ENCODE data around the gene NSUN4. TPM values are rescaled to one million over a fixed set of nuclear protein-coding genes. Genes with fewer than 3 reads are reported as not detected.

Gene NSUN4
- total RNA-seq, 1 experiment from 2014 or later = 23.6 TPM

DNA sequence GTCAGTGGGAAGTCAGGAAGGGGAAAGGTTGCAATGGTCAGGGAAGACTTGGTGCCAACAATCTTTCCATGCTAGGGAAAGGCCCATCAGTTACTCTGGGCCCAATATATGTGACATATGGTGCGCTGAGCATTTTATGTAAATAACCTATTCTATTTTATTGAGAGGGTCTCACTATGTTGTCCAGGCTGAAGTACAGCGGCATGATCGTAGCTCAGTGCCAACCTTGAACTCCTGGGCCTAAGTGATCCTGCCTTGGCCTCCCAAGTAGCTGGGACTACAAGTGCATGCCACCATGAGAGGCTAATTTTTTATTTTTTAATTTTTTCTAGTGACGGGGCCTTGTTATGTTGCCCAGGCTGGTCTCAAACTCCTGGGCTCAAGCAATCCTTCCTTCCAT lies 30.3 kb upstream of the NSUN4 start:
- no peaks in the 10 kb centered on the region for H3K27me3 ChIP-seq (ENCODE audit: control insufficient read depth, insufficient read depth, low read length)
- no peak for DNase-seq (ENCODE audit: low read depth, low spot score)
- in situ Hi-C loops (cut with HindIII; ENCODE audit: low pct_unique_long_range_greater_than_20kb, low sequenced_read_pairs) = no loop called here
- CTCF ChIA-PET = no interaction called here
- TF ChIP-seq CTCF (IDR thresholded peaks at IDR 0.05) = no peak
- TF ChIP-seq SIN3A (IDR thresholded peaks at IDR 0.05; ENCODE audit: borderline replicate concordance, insufficient read depth, low read depth, low read length) = no peak
- H3K27ac ChIP-seq (ENCODE audit: low read length) = no peak overlapping the region
- no peak for ATAC-seq
- no TSS peak for BruUV-seq (replicated peaks)
- peaks cover 6% of the 10 kb centered on the region; the same call in 1 of the 2 replicates for H3K36me3 ChIP-seq (ENCODE audit: control insufficient read depth, insufficient read depth, low read length)
- POLR2A ChIA-PET = no interaction called here
- peaks cover 14% of the 10 kb centered on the region; the same call in 1 of the 2 replicates for H3K4me1 ChIP-seq (ENCODE audit: control insufficient read depth, insufficient read depth, low read length)
- no peak overlapping the region for H3K4me3 ChIP-seq (ENCODE audit: low read depth in 2 of 2, low read length in 2 of 2)
- no peaks in the 10 kb centered on the region for H3K9me3 ChIP-seq (ENCODE audit: control insufficient read depth, insufficient read depth, low read depth, low read length)
- intact Hi-C loops (cut with micrococcal nuclease; ENCODE audit: unreplicated experiment) = no loop called here

- H3K27me3 ChIP-seq (ENCODE audit: control insufficient read depth, insufficient read depth, low read length) = no peaks in the 10 kb centered on the region
- no peak for DNase-seq (ENCODE audit: low read depth, low spot score)
- TF ChIP-seq POLR2AphosphoS5 (IDR thresholded peaks at IDR 0.05; ENCODE audit: low read depth, low read length) (no peak), REST (IDR thresholded peaks at IDR 0.05; ENCODE audit: insufficient read depth in 1 of 2, low read depth in 2 of 2, low read length in 1 of 2) (no peak), SIN3A (IDR thresholded peaks at IDR 0.05; ENCODE audit: borderline replicate concordance, insufficient read depth, low read depth, low read length) (no peak), CTCF (IDR thresholded peaks at IDR 0.05) (no peak), TCF7L2 (IDR thresholded peaks at IDR 0.05; ENCODE audit: low read depth, low read length) (no peak)
- POLR2A ChIA-PET = interaction anchor here (0.6 to 0.7 kb wide), 2 partner anchors 32 to 46 kb away, joined by 3 to 10 read pairs; no protein-coding TSS in a partner anchor
- H3K27ac ChIP-seq (ENCODE audit: low read length) = no peak overlapping the region
- BruUV-seq (replicated peaks) = no TSS peak
- no peaks in the 10 kb centered on the region for H3K4me1 ChIP-seq (ENCODE audit: control insufficient read depth, insufficient read depth, low read length)
- intact Hi-C loops (cut with micrococcal nuclease; ENCODE audit: unreplicated experiment) = no loop called here
- CTCF ChIA-PET = no interaction called here
- no peaks in the 10 kb centered on the region for H3K9me3 ChIP-seq (ENCODE audit: control insufficient read depth, insufficient read depth, low read depth, low read length)
- in situ Hi-C loops (cut with HindIII; ENCODE audit: low pct_unique_long_range_greater_than_20kb, low sequenced_read_pairs) = no loop called here
- H3K4me3 ChIP-seq (ENCODE audit: low read depth in 2 of 2, low read length in 2 of 2) = no peak overlapping the region
- peaks cover 10% of the 10 kb centered on the region for H3K36me3 ChIP-seq (ENCODE audit: control insufficient read depth, insufficient read depth, low read length)
- no peak for ATAC-seq
These were observed 24.8 kb upstream of the NSUN4 start for GRCh38 chr1:46315669-46316403.
